ENCODE data around the gene DOCK2. TPM values are rescaled to one million over a fixed set of nuclear protein-coding genes. Genes with fewer than 3 reads are reported as not detected.

Gene DOCK2
- total RNA-seq, 1 donor from 2014 or later: 49.4 TPM

GRCh38 chr5:170111088-170111785, 474.2 kb downstream of the DOCK2 start:
- no peak for DNase-seq (ENCODE audit: low spot score)

- no peak for DNase-seq (ENCODE audit: low spot score)
Measured at GRCh38 chr5:170112876-170113521, 475.9 kb downstream of the DOCK2 start.

GRCh38 chr5:170113522-170113900, 476.4 kb downstream of the DOCK2 start:
- no peak for DNase-seq (ENCODE audit: low spot score)

- DNase-seq (ENCODE audit: low spot score): no peak
Measured at GRCh38 chr5:170114271-170114670, 477.2 kb downstream of the DOCK2 start.

- no peak for DNase-seq (ENCODE audit: low spot score)
Measured at GRCh38 chr5:170115925-170116324, 478.9 kb downstream of the DOCK2 start.

GRCh38 chr5:170117736-170118135, 480.7 kb downstream of the DOCK2 start:
- no peak for DNase-seq (ENCODE audit: low spot score)

- no peak for DNase-seq (ENCODE audit: low spot score)
Measured at GRCh38 chr5:170120576-170120975, 483.5 kb downstream of the DOCK2 start.

- no peak for DNase-seq (ENCODE audit: low spot score)
Measured at GRCh38 chr5:170121321-170121720, 484.2 kb downstream of the DOCK2 start.

- no peak for DNase-seq (ENCODE audit: low spot score)
Measured at GRCh38 chr5:170126061-170126460, 489.0 kb downstream of the DOCK2 start.

- DNase-seq (ENCODE audit: low spot score): no peak
Measured at GRCh38 chr5:170126626-170127025, 489.6 kb downstream of the DOCK2 start.

GRCh38 chr5:170131235-170131634, 494.2 kb downstream of the DOCK2 start:
- DNase-seq (ENCODE audit: low spot score): no peak

GRCh38 chr5:170132269-170132975, 495.3 kb downstream of the DOCK2 start:
- DNase-seq (ENCODE audit: low spot score): no peak

Small RNAs within 50 kb of the gene (microRNA-seq; reads per million reads assigned to microRNA genes)
- not detected for gene MIR378E (ENCODE audit: borderline number of aligned reads)

Other genes with a start within 250 kb of the DOCK2 start
- 7.0 TPM for gene SPDL1, start 53.5 kb upstream of the DOCK2 start, total RNA-seq

Data from mesenteric fat pad (tissue), 1 donor.